ENCODE data around the gene CORO7.

DNA sequence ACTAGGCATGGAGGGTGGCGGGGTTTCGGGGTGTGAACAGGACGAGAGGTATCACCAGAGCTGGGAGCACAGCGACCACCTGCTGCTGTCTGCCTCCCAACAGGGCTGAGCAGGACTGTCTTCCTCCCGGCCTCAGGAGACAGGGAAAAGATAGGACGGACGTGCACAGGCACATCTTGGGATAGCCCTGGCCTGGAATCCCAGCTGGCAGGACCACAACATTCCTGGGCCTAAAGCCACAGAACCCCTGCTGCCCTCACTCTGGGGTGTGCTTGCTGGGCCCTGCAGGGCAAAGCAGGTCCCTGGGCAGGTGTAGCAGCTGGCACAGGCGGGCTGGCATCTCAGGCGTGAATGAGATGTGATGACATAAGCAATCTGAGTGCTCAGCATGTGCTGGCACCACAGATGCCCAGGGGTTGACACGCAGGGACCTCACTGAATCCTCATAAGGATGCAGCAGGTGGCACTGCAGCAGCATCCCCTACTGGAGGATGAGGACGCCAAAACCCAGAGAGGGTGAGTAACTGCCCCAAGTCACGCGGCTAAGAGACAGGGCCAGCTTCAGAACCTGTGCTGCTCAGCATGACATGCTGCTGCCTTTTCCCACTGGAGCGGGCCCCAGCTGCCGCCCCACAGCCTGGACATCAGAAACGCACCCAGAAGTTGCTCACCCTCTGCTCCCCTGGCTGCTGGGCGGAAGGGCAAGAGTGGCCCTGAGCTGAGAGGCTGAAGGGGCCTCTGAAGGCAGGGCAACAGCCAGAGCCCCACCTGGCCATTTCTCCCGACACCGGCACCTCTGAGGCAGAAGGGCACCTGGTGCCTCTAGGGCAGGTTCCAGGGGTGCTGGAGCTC, 7.1 kb downstream of the CORO7 start:
- TF ChIP-seq, protein P1, sequence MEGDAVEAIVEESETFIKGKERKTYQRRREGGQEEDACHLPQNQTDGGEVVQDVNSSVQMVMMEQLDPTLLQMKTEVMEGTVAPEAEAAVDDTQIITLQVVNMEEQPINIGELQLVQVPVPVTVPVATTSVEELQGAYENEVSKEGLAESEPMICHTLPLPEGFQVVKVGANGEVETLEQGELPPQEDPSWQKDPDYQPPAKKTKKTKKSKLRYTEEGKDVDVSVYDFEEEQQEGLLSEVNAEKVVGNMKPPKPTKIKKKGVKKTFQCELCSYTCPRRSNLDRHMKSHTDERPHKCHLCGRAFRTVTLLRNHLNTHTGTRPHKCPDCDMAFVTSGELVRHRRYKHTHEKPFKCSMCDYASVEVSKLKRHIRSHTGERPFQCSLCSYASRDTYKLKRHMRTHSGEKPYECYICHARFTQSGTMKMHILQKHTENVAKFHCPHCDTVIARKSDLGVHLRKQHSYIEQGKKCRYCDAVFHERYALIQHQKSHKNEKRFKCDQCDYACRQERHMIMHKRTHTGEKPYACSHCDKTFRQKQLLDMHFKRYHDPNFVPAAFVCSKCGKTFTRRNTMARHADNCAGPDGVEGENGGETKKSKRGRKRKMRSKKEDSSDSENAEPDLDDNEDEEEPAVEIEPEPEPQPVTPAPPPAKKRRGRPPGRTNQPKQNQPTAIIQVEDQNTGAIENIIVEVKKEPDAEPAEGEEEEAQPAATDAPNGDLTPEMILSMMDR (conservative IDR thresholded peaks at IDR 0.05): no peak
- TF ChIP-seq ZFX (IDR thresholded peaks at IDR 0.05): no peak
